DOHH2 (cell line): Measurements from ENCODE around the gene RBM22.

Experiments
- H3F3A ChIP-seq: fragments of 200-600 bp; sonication (generic), shearing (Covaris generic); 2 replicates; pipeline ENCODE4 v1.6.0; 2016; ENCODE audit warnings: antibody characterized with exemption, mild to moderate bottlenecking; ENCODE audit not compliant: control insufficient read depth, insufficient read depth
- H3K27ac ChIP-seq: fragments of 200-600 bp; sonication (generic); 2 replicates; pipeline ENCODE4 v1.5.1; 2014; ENCODE audit warnings: low read depth, mild to moderate bottlenecking, low read length, moderate library complexity
- H3K27me3 ChIP-seq: fragments of 200-600 bp; sonication (generic); 2 replicates; pipeline ENCODE4 v1.6.1; 2014; ENCODE audit warnings: mild to moderate bottlenecking, low read length, mixed read lengths; ENCODE audit not compliant: control insufficient read depth
- H3K36me3 ChIP-seq: fragments of 200-600 bp; sonication (generic); 2 replicates; pipeline ENCODE4 v1.6.1; 2014; ENCODE audit warnings: mild to moderate bottlenecking, low read length, moderate library complexity, mixed read lengths; ENCODE audit not compliant: control insufficient read depth
- H3K4me1 ChIP-seq: fragments of 200-600 bp; sonication (generic); 2 replicates; pipeline ENCODE4 v1.6.1; 2014; ENCODE audit warnings: mild to moderate bottlenecking, low read length, mixed read lengths; ENCODE audit not compliant: control insufficient read depth
- H3K4me2 ChIP-seq: fragments of 200-600 bp; sonication (generic); 2 replicates; pipeline ENCODE4 v1.6.0; 2014; ENCODE audit warnings: mild to moderate bottlenecking, low read length, moderate library complexity
- H3K4me3 ChIP-seq: fragments of 200-600 bp; sonication (generic); 2 replicates; pipeline ENCODE4 v1.5.1; 2014; ENCODE audit warnings: mild to moderate bottlenecking, low read length, mixed read lengths
- H3K79me2 ChIP-seq: fragments of 200-600 bp; sonication (generic); 2 replicates; pipeline ENCODE4 v1.6.1; 2014; ENCODE audit warnings: mild to moderate bottlenecking, low read length, mixed read lengths; ENCODE audit not compliant: control insufficient read depth
- H3K9me2 ChIP-seq: fragments of 200-600 bp; sonication (generic); replicated peaks from 2 replicates; pipeline ENCODE4 v1.6.1; 2014; ENCODE audit warnings: mild to moderate bottlenecking, low read length, mixed read lengths; ENCODE audit not compliant: control insufficient read depth
- H3K9me3 ChIP-seq: fragments of 200-600 bp; sonication (generic); 2 replicates; pipeline ENCODE4 v1.6.1; 2014; ENCODE audit warnings: antibody characterized with exemption, low read length, mixed read lengths; ENCODE audit not compliant: control insufficient read depth, insufficient read depth
- H4K20me1 ChIP-seq: fragments of 200-600 bp; sonication (generic); 2 replicates; pipeline ENCODE4 v1.6.0; 2014; ENCODE audit warnings: low read depth, mild to moderate bottlenecking, antibody characterized with exemption, low read length, moderate library complexity; ENCODE audit not compliant: control insufficient read depth, insufficient read depth
- CTCF ChIP-seq: fragments of 200-600 bp; sonication (generic); IDR thresholded peaks from one replicate; pipeline ENCODE4 v1.5.1; 2014; ENCODE audit warnings: antibody characterized with exemption, mild to moderate bottlenecking, low read depth, low read length; ENCODE audit not compliant: poor library complexity, severe bottlenecking
- EZH2phosphoT487 ChIP-seq: fragments of 200-600 bp; sonication (generic); IDR thresholded peaks from 2 replicates; pipeline ENCODE4 v1.6.1; 2017; ENCODE audit warnings: borderline replicate concordance, mild to moderate bottlenecking, antibody characterized with exemption, low read length, moderate library complexity, mixed read lengths

Gene RBM22

GRCh38 chr5:150650021-150651006 is 50.5 kb downstream of the RBM22 start:
- TF ChIP-seq EZH2phosphoT487 (no peak), CTCF (no peak)
- no peaks in the 10 kb centered on the region for H3K79me2 ChIP-seq
- no peak overlapping the region for H3K4me2 ChIP-seq
- no peaks in the 10 kb centered on the region for H3K36me3 ChIP-seq
- H3K27ac ChIP-seq = no peak overlapping the region
- H3K9me2 ChIP-seq = no peaks in the 10 kb centered on the region
- no peaks in the 10 kb centered on the region for H4K20me1 ChIP-seq
- peaks cover 13% of the 10 kb centered on the region for H3K27me3 ChIP-seq
- H3F3A ChIP-seq = no peaks in the 10 kb centered on the region
- H3K4me3 ChIP-seq = no peak overlapping the region
- H3K9me3 ChIP-seq = no peaks in the 10 kb centered on the region
- H3K4me1 ChIP-seq = no peaks in the 10 kb centered on the region

- H3K27me3 ChIP-seq = peaks cover 22% of the 10 kb centered on the region
- H3F3A ChIP-seq = no peaks in the 10 kb centered on the region
- no peak overlapping the region for H3K4me2 ChIP-seq
- no peak overlapping the region for H3K4me3 ChIP-seq
- H3K79me2 ChIP-seq = no peaks in the 10 kb centered on the region
- no peaks in the 10 kb centered on the region for H3K9me2 ChIP-seq
- H4K20me1 ChIP-seq = no peaks in the 10 kb centered on the region
- H3K27ac ChIP-seq = no peak overlapping the region
- no peaks in the 10 kb centered on the region for H3K4me1 ChIP-seq
- no peaks in the 10 kb centered on the region for H3K36me3 ChIP-seq
- no peak for TF ChIP-seq EZH2phosphoT487
- TF ChIP-seq CTCF = no peak
- no peaks in the 10 kb centered on the region for H3K9me3 ChIP-seq
Measured at GRCh38 chr5:150649108-150650020, 51.5 kb downstream of the RBM22 start.

GRCh38 chr5:150648294-150649107 is 52.4 kb downstream of the RBM22 start:
- Histone ChIP-seq H3K9me3 (no peaks in the 10 kb centered on the region), H3K4me1 (no peaks in the 10 kb centered on the region), H3K4me2 (no peak overlapping the region), H3K4me3 (no peak overlapping the region), H3K79me2 (no peaks in the 10 kb centered on the region), H3F3A (no peaks in the 10 kb centered on the region), H4K20me1 (no peaks in the 10 kb centered on the region), H3K27ac (no peak overlapping the region), H3K27me3 (peaks cover 19% of the 10 kb centered on the region), H3K9me2 (no peaks in the 10 kb centered on the region), H3K36me3 (no peaks in the 10 kb centered on the region)
- TF ChIP-seq CTCF = no peak
- no peak for TF ChIP-seq EZH2phosphoT487
